DMS53 treated with DMSO at 0.1 percent for 48 hours (cell line): ENCODE measurements around the gene CSAG2.

Experiments used
- DNase-seq: peaks from one replicate; lab custom pipeline; 2025; ENCODE audit not compliant: unreplicated experiment; lab: John Stamatoyannopoulos, UW

Gene CSAG2

DNA sequence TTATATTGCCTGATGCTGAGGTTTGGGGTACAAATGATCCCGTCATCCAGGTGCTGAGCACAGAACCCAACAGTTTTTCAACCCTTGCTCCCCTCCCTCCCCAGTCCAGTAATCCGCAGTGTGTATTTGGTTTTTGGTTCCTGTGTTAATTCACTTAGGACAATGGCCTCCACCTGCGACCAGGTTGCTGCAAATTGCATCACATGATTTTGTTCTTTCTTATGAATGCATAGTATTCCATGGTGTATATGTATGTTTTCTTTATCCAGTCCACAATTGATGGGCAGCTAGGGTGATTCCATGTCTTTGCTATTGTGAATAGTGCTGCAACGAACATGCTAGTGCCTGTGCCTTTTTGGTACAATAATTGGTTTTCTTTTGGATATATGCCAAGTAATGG is 46.0 kb downstream of the CSAG2 start:
- no peak for DNase-seq

DNA sequence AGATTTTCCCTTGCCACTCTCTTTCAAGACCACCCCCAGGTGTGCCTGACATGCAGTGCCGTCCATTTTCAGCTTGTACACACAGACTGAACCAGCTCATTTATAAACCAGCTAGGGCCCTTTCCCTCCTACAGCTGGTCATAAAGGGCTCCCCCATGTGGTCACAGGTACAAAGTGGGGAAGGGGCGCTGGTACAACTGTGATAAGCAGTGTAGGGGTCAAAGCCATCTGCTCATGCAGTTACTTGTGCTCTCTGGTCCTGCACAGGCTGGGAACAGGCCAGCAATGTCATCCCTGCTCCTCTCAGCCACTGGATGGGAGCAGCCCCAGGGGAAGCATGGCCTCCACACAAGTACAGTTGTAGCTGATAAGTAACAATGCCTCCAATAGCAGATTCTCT is 50.8 kb downstream of the CSAG2 start:
- DNase-seq: no peak
